KMS-11 (cell line): ENCODE results near the gene SALL2.

ENCODE experiments used
- H2AFZ ChIP-seq: fragments of 200-600 bp; sonication (generic); 2 replicates; pipeline ENCODE4 v1.6.1; 2016; ENCODE audit warnings: antibody characterized with exemption, mixed run types, low read depth
- H3K27ac ChIP-seq: fragments of 200-600 bp; sonication (generic); 2 replicates; pipeline ENCODE4 v1.6.1; 2016; ENCODE audit warnings: mild to moderate bottlenecking, mixed run types
- H3K27me3 ChIP-seq: fragments of 200-600 bp; sonication (generic); 2 replicates; pipeline ENCODE4 v1.6.1; 2017; ENCODE audit warnings: mild to moderate bottlenecking, low read depth, mixed run types, moderate library complexity; ENCODE audit not compliant: insufficient read depth
- H3K36me3 ChIP-seq: fragments of 200-600 bp; sonication (generic); 2 replicates; pipeline ENCODE4 v1.6.1; 2017; ENCODE audit warnings: mild to moderate bottlenecking, mixed run types; ENCODE audit not compliant: insufficient read depth
- H3K4me1 ChIP-seq: fragments of 200-600 bp; sonication (generic); 2 replicates; pipeline ENCODE4 v1.6.1; 2016; ENCODE audit warnings: mild to moderate bottlenecking, low read depth, mixed run types; ENCODE audit not compliant: poor library complexity, severe bottlenecking
- H3K4me2 ChIP-seq: fragments of 200-600 bp; sonication (generic); 2 replicates; pipeline ENCODE4 v1.7.0; 2016; ENCODE audit warnings: mild to moderate bottlenecking, mixed run types
- H3K4me3 ChIP-seq: fragments of 200-600 bp; sonication (generic); IDR thresholded peaks from 2 replicates; pipeline ENCODE4 v1.6.1; 2017; ENCODE audit warnings: low read depth, low read length, mixed read lengths; ENCODE audit not compliant: insufficient read depth
- H3K79me2 ChIP-seq: fragments of 200-600 bp; sonication (generic); 2 replicates; pipeline ENCODE4 v1.6.1; 2016; ENCODE audit warnings: low read depth, mixed run types; ENCODE audit not compliant: insufficient read depth
- H3K9ac ChIP-seq: fragments of 200-600 bp; sonication (generic); 2 replicates; pipeline ENCODE4 v1.6.1; 2016; ENCODE audit warnings: mild to moderate bottlenecking, mixed run types
- H4K20me1 ChIP-seq: fragments of 200-600 bp; sonication (generic); 2 replicates; pipeline ENCODE4 v1.6.1; 2016; ENCODE audit warnings: mild to moderate bottlenecking, mixed run types; ENCODE audit not compliant: insufficient read depth
- TF ChIP-seq, protein P1 (sequence below): fragments of 200-600 bp; sonication (generic); conservative IDR thresholded peaks from 2 replicates; pipeline ENCODE4 v1.6.1; 2017; ENCODE audit warnings: low read depth, mild to moderate bottlenecking, antibody characterized with exemption, low read length, moderate library complexity, mixed read lengths

Gene SALL2

GRCh38 chr14:21520767-21521166, 5.4 kb downstream of the SALL2 start:
- TF ChIP-seq, protein P1, sequence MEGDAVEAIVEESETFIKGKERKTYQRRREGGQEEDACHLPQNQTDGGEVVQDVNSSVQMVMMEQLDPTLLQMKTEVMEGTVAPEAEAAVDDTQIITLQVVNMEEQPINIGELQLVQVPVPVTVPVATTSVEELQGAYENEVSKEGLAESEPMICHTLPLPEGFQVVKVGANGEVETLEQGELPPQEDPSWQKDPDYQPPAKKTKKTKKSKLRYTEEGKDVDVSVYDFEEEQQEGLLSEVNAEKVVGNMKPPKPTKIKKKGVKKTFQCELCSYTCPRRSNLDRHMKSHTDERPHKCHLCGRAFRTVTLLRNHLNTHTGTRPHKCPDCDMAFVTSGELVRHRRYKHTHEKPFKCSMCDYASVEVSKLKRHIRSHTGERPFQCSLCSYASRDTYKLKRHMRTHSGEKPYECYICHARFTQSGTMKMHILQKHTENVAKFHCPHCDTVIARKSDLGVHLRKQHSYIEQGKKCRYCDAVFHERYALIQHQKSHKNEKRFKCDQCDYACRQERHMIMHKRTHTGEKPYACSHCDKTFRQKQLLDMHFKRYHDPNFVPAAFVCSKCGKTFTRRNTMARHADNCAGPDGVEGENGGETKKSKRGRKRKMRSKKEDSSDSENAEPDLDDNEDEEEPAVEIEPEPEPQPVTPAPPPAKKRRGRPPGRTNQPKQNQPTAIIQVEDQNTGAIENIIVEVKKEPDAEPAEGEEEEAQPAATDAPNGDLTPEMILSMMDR = no peak
- Histone ChIP-seq H3K27me3 (no peaks in the 10 kb centered on the region), H3K27ac (no peak overlapping the region), H3K79me2 (no peaks in the 10 kb centered on the region), H3K4me1 (peaks cover 9% of the 10 kb centered on the region), H3K4me3 (no peak overlapping the region), H4K20me1 (no peaks in the 10 kb centered on the region), H3K36me3 (no peaks in the 10 kb centered on the region), H2AFZ (no peak overlapping the region), H3K4me2 (peak overlapping the region; percentile 33; the same call in 1 of the 2 replicates), H3K9ac (no peak overlapping the region)

GRCh38 chr14:21518725-21519124, 7.4 kb downstream of the SALL2 start:
- H3K4me3 ChIP-seq = no peak overlapping the region
- no peak overlapping the region for H3K9ac ChIP-seq
- H3K27me3 ChIP-seq = no peaks in the 10 kb centered on the region
- TF ChIP-seq, protein P1 = no peak
- no peaks in the 10 kb centered on the region for H4K20me1 ChIP-seq
- H3K36me3 ChIP-seq = no peaks in the 10 kb centered on the region
- H3K4me1 ChIP-seq = peaks cover 9% of the 10 kb centered on the region
- H3K27ac ChIP-seq = no peak overlapping the region
- H3K79me2 ChIP-seq = no peaks in the 10 kb centered on the region
- no peak overlapping the region for H2AFZ ChIP-seq
- H3K4me2 ChIP-seq = no peak overlapping the region

- TF ChIP-seq, protein P1 = no peak
- Histone ChIP-seq H2AFZ (no peak overlapping the region), H4K20me1 (no peaks in the 10 kb centered on the region), H3K27ac (no peak overlapping the region), H3K4me3 (no peak overlapping the region), H3K4me2 (no peak overlapping the region), H3K4me1 (peaks cover 9% of the 10 kb centered on the region), H3K36me3 (no peaks in the 10 kb centered on the region), H3K79me2 (peaks cover 18% of the 10 kb centered on the region), H3K9ac (no peak overlapping the region), H3K27me3 (no peaks in the 10 kb centered on the region)
These were observed 11.8 kb downstream of the SALL2 start for GRCh38 chr14:21514341-21514740.

- no peaks in the 10 kb centered on the region for H4K20me1 ChIP-seq
- peak within 1 kb of the TSS; percentile 95 for H3K4me2 ChIP-seq
- H3K27ac ChIP-seq = peak within 1 kb of the TSS; percentile 72
- H2AFZ ChIP-seq = peak within 1 kb of the TSS; percentile 67
- H3K27me3 ChIP-seq = no peaks in the 10 kb centered on the region
- TF ChIP-seq, protein P1 = no peak
- peaks cover 15% of the 10 kb centered on the region for H3K4me1 ChIP-seq
- peak within 1 kb of the TSS; percentile 88 for H3K9ac ChIP-seq
- H3K36me3 ChIP-seq = no peaks in the 10 kb centered on the region
- H3K79me2 ChIP-seq = peaks cover 46% of the 10 kb centered on the region
- no peak within 1 kb of the TSS for H3K4me3 ChIP-seq
These were observed 15.2 kb downstream of the SALL2 start, which contains the start of gene METTL3 for GRCh38 chr14:21510735-21511657. TSS of gene METTL3 (minus strand) at chr14:21511340. CDS start at chr14:21511223, 117 bp downstream.
